ENCODE measurements around the gene KDM8.

GRCh38 chr16:27214084-27214961 lies 11.0 kb downstream of the KDM8 start:
- TF ChIP-seq, protein P1, sequence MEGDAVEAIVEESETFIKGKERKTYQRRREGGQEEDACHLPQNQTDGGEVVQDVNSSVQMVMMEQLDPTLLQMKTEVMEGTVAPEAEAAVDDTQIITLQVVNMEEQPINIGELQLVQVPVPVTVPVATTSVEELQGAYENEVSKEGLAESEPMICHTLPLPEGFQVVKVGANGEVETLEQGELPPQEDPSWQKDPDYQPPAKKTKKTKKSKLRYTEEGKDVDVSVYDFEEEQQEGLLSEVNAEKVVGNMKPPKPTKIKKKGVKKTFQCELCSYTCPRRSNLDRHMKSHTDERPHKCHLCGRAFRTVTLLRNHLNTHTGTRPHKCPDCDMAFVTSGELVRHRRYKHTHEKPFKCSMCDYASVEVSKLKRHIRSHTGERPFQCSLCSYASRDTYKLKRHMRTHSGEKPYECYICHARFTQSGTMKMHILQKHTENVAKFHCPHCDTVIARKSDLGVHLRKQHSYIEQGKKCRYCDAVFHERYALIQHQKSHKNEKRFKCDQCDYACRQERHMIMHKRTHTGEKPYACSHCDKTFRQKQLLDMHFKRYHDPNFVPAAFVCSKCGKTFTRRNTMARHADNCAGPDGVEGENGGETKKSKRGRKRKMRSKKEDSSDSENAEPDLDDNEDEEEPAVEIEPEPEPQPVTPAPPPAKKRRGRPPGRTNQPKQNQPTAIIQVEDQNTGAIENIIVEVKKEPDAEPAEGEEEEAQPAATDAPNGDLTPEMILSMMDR (IDR thresholded peaks at IDR 0.05): no peak
- TF ChIP-seq POLR2A (IDR thresholded peaks at IDR 0.05; ENCODE audit: low read depth): no peak
- no peak for TF ChIP-seq EP300 (IDR thresholded peaks at IDR 0.05)
